ENCODE measurements around the gene PRCD. TPM values are rescaled to one million over a fixed set of nuclear protein-coding genes. Genes with fewer than 3 reads are reported as not detected.
"Not testable (repeated sequence)": the region's sequence is repeated elsewhere in the genome, so short reads cannot be mapped to it uniquely, and the experiment has no call there.

PRCD gene
- polyA plus RNA-seq, 1 donor from 2014 or later = 22.5 TPM

DNA sequence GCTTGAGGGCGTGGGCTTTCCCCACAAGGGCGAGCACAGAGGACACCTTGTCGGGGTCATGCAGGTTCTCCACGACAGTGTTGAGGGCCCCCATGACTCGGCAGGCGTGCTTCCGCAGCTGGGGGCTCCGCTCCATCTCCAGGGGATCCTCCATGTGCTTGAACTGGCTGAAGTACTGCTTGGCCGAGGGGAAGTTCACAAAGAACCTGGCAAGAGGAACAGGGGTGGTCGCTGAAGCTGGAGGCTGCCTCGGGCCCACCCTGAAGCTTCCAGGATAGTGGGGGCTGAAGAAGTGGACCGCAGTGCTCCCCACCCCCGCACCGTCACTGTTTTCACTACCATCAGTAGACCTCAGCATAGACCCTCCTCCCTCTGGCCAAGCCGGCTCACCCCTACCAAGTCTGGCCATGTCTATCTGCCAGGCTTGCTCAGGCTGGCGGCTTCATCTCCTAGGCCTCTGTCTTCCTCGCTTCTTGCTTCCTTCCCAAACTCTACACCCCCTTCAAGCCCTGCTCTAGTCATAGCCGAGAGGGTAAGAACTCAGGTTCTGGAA lies 8.3 kb upstream of the PRCD start:
- Histone ChIP-seq H3K9ac (ENCODE audit: low read length) (no peak overlapping the region), H3K27ac (ENCODE audit: low read length) (no peak overlapping the region), H4K20me1 (ENCODE audit: insufficient read depth) (no peaks in the 10 kb centered on the region), H3K9me3 (ENCODE audit: low read length) (no peaks in the 10 kb centered on the region), H3K27me3 (ENCODE audit: insufficient read depth, low read depth, low read length) (peaks cover 10% of the 10 kb centered on the region), H3K4me2 (ENCODE audit: low read length) (no peak overlapping the region), H3K4me3 (ENCODE audit: low read length) (no peak overlapping the region), H3K36me3 (ENCODE audit: insufficient read depth, low read length) (no peaks in the 10 kb centered on the region), H3K79me2 (replicated peaks; ENCODE audit: insufficient read depth, low read length) (no peaks in the 10 kb centered on the region), H3F3A (ENCODE audit: insufficient read depth, low read length, poor library complexity, severe bottlenecking) (no peaks in the 10 kb centered on the region), H3K9me2 (ENCODE audit: insufficient read depth, low read length) (no peaks in the 10 kb centered on the region), H2AFZ (ENCODE audit: low read depth, low read length) (no peak overlapping the region)
- no peak for TF ChIP-seq EZH2 (IDR thresholded peaks at IDR 0.05; ENCODE audit: borderline replicate concordance, insufficient read depth, low read length, poor library complexity, severe bottlenecking)
- TF ChIP-seq RAD21 (conservative IDR thresholded peaks at IDR 0.05) = no peak
- no peak for TF ChIP-seq TAF1 (IDR thresholded peaks at IDR 0.05; ENCODE audit: low read depth)
- TF ChIP-seq CTCF (IDR thresholded peaks at IDR 0.05; ENCODE audit: poor library complexity, severe bottlenecking) = no peak
- TF ChIP-seq SMC3 (conservative IDR thresholded peaks at IDR 0.05; ENCODE audit: poor library complexity) = no peak

- no peak for TF ChIP-seq TAF1 (IDR thresholded peaks at IDR 0.05; ENCODE audit: low read depth)
- TF ChIP-seq RAD21 (conservative IDR thresholded peaks at IDR 0.05) = no peak
- TF ChIP-seq POLR2AphosphoS5 (IDR thresholded peaks at IDR 0.05) = no peak
- Histone ChIP-seq H3F3A (ENCODE audit: insufficient read depth, low read length, poor library complexity, severe bottlenecking) (no peaks in the 10 kb centered on the region), H3K9ac (ENCODE audit: low read length) (no peak overlapping the region), H2AFZ (ENCODE audit: low read depth, low read length) (no peak overlapping the region), H3K27me3 (ENCODE audit: insufficient read depth, low read depth, low read length) (peaks cover 16% of the 10 kb centered on the region), H3K4me2 (ENCODE audit: low read length) (no peak overlapping the region), H3K4me3 (ENCODE audit: low read length) (no peak overlapping the region), H3K79me2 (replicated peaks; ENCODE audit: insufficient read depth, low read length) (no peaks in the 10 kb centered on the region), H4K20me1 (ENCODE audit: insufficient read depth) (no peaks in the 10 kb centered on the region), H3K27ac (ENCODE audit: low read length) (no peak overlapping the region), H3K9me2 (ENCODE audit: insufficient read depth, low read length) (no peaks in the 10 kb centered on the region), H3K9me3 (ENCODE audit: low read length) (no peaks in the 10 kb centered on the region), H3K36me3 (ENCODE audit: insufficient read depth, low read length) (no peaks in the 10 kb centered on the region)
Measured at GRCh38 chr17:76532072-76532651, 7.7 kb upstream of the PRCD start.

GRCh38 chr17:76533640-76534359 lies 6.0 kb upstream of the PRCD start:
- H3K9me2 ChIP-seq (ENCODE audit: insufficient read depth, low read length); H3K36me3 ChIP-seq (ENCODE audit: insufficient read depth, low read length); H3F3A ChIP-seq (ENCODE audit: insufficient read depth, low read length, poor library complexity, severe bottlenecking); H4K20me1 ChIP-seq (ENCODE audit: insufficient read depth); H3K27ac ChIP-seq (ENCODE audit: low read length); H2AFZ ChIP-seq (ENCODE audit: low read depth, low read length); H3K9me3 ChIP-seq (ENCODE audit: low read length); H3K4me2 ChIP-seq (ENCODE audit: low read length); H3K9ac ChIP-seq (ENCODE audit: low read length); H3K79me2 ChIP-seq (replicated peaks; ENCODE audit: insufficient read depth, low read length); H3K4me3 ChIP-seq (ENCODE audit: low read length): not testable (repeated sequence)
- H3K27me3 ChIP-seq (ENCODE audit: insufficient read depth, low read depth, low read length) = peaks cover 25% of the 10 kb centered on the region
